HCT116 (cell line): Measurements from ENCODE around the gene PARVB. TPM values are rescaled to one million over a fixed set of nuclear protein-coding genes. Genes with fewer than 3 reads are reported as not detected.

Experiments
- ATAC-seq: fragments of 200-7000 bp; cut with Tn5 transposase; 2 replicates; pipeline ENCODE4 v1.9.1; 2020; ENCODE audit warnings: mild to moderate bottlenecking, moderate library complexity
- BruUV-seq: library from RNA; stranded (reverse); fragments of 400-500 nt; replicated peaks from 2 replicates; lab custom pipeline; 2021; lab: Mats Ljungman, UMichigan
- CTCF ChIA-PET: fragments of 300-600 bp; sonication (Branson Sonifier 250); formaldehyde crosslinking; loops from one replicate; lab custom pipeline; 2021; ENCODE audit warnings: antibody characterized with exemption; lab: Charles Lee
- POLR2A ChIA-PET: fragments of 300-600, 350-600 bp; sonication (Branson Sonifier 250); formaldehyde crosslinking; loops from one replicate; lab custom pipeline; 2021; ENCODE audit warnings: antibody characterized with exemption; lab: Charles Lee
- RAD21 ChIA-PET, 2 experiments: fragments of 300-600 bp; sonication (Branson Sonifier 250); formaldehyde crosslinking; loops; one replicate each; lab custom pipeline; 2023; ENCODE audit warnings: low total read pairs in 2 of 2; ENCODE audit not compliant: uncharacterized antibody in 2 of 2, unreplicated experiment in 2 of 2, low non-redundant PET in 1 of 2; lab: Charles Lee
- DNase-seq: peaks from one replicate; pipeline ENCODE4 v3.0.0-alpha.2; 2010; ENCODE audit warnings: low read depth, low spot score
- H2AFZ ChIP-seq: fragments of 200-600 bp; shearing (Covaris generic), sonication (generic); 2 replicates; pipeline ENCODE4 v1.6.1; 2017; ENCODE audit warnings: low read depth, mixed run types, mixed read lengths, antibody characterized with exemption, low read length; ENCODE audit not compliant: poor library complexity, severe bottlenecking
- H3K27ac ChIP-seq: 2 replicates; pipeline ENCODE4 v1.5.1; 2012; ENCODE audit warnings: low read depth, low read length
- H3K27me3 ChIP-seq: fragments of 200-600 bp; sonication (generic); 2 replicates; pipeline ENCODE4 v1.6.1; 2016; ENCODE audit warnings: mixed run types, low read length, mixed read lengths; ENCODE audit not compliant: insufficient read depth
- H3K36me3 ChIP-seq, 2 experiments: fragments of 200-500 bp in 1 of 2; fragments of 200-600 bp in 1 of 2; sonication (Bioruptor generic) in 1 of 2; sonication (generic) in 1 of 2; 2 replicates each; pipeline versions ENCODE4 v1.5.1 to v1.6.1; 2014 to 2016; ENCODE audit warnings: low read length in 2 of 2, inconsistent platforms in 1 of 2, mixed read lengths in 1 of 2, mixed run types in 1 of 2; ENCODE audit not compliant: insufficient read depth in 2 of 2, control insufficient read depth in 1 of 2
- H3K4me1 ChIP-seq, 2 experiments: fragments of 200-600 bp in 1 of 2; sonication (generic) in 1 of 2; 2 replicates each; pipeline versions ENCODE4 v1.5.1 to v1.6.1; 2012 to 2017; ENCODE audit warnings: low read length in 2 of 2, inconsistent platforms in 1 of 2, mild to moderate bottlenecking in 1 of 2, mixed read lengths in 1 of 2, mixed run types in 1 of 2, moderate library complexity in 1 of 2; ENCODE audit not compliant: insufficient read depth in 2 of 2, control insufficient read depth in 1 of 2
- H3K4me2 ChIP-seq: fragments of 200-600 bp; sonication (generic); 2 replicates; pipeline ENCODE4 v1.6.1; 2017; ENCODE audit warnings: mixed run types, low read length, mixed read lengths
- H3K4me3 ChIP-seq, 2 experiments: fragments of 200-600 bp in 1 of 2; sonication (generic) in 1 of 2; replicated peaks in 1 of 2; 2 replicates each; pipeline ENCODE4 v1.5.1; 2011 to 2016; ENCODE audit warnings: low read length in 2 of 2, control low read depth in 1 of 2, low read depth in 1 of 2, mild to moderate bottlenecking in 1 of 2, mixed read lengths in 1 of 2, mixed run types in 1 of 2
- H3K79me2 ChIP-seq: fragments of 200-600 bp; sonication (generic); 2 replicates; pipeline ENCODE4 v1.6.1; 2017; ENCODE audit warnings: mild to moderate bottlenecking, mixed run types, low read length, moderate library complexity, mixed read lengths; ENCODE audit not compliant: insufficient read depth
- H3K9ac ChIP-seq: fragments of 200-600 bp; sonication (generic); 2 replicates; pipeline ENCODE4 v1.6.1; 2016; ENCODE audit warnings: low read length, mixed read lengths
- H3K9me2 ChIP-seq: fragments of 200-600 bp; sonication (generic), shearing (Covaris generic); 2 replicates; pipeline ENCODE4 v1.6.1; 2017; ENCODE audit warnings: mixed run types, mild to moderate bottlenecking, moderate library complexity; ENCODE audit not compliant: insufficient read depth
- H3K9me3 ChIP-seq, 2 experiments: fragments of 200-500 bp in 1 of 2; fragments of 200-600 bp in 1 of 2; sonication (Bioruptor generic) in 1 of 2; sonication (generic) in 1 of 2; 2 replicates each; pipeline ENCODE4 v1.6.1; 2014 to 2017; ENCODE audit warnings: low read length in 2 of 2, mixed read lengths in 2 of 2, inconsistent platforms in 1 of 2, low read depth in 1 of 2, mild to moderate bottlenecking in 1 of 2, mixed run types in 1 of 2, moderate library complexity in 1 of 2; ENCODE audit not compliant: control insufficient read depth in 1 of 2, insufficient read depth in 1 of 2
- H4K20me1 ChIP-seq: fragments of 200-600 bp; sonication (generic), shearing (Covaris generic); 2 replicates; pipeline ENCODE4 v1.6.1; 2017; ENCODE audit warnings: mixed run types, mild to moderate bottlenecking, moderate library complexity; ENCODE audit not compliant: insufficient read depth
- CBX3 ChIP-seq: IDR thresholded peaks from 2 replicates; pipeline ENCODE4 v1.6.1; 2012; ENCODE audit warnings: low read depth
- EZH2phosphoT487 ChIP-seq: fragments of 200-600 bp; IDR thresholded peaks from 2 replicates; pipeline ENCODE4 v1.6.1; 2018; ENCODE audit warnings: antibody characterized with exemption, borderline replicate concordance
- FOSL1 ChIP-seq: IDR thresholded peaks from 2 replicates; pipeline ENCODE4 v1.6.1; 2012; ENCODE audit warnings: low read depth
- SIN3A ChIP-seq: IDR thresholded peaks from 2 replicates; pipeline ENCODE4 v1.6.1; 2012; ENCODE audit warnings: low read depth
- SP1 ChIP-seq: IDR thresholded peaks from 2 replicates; pipeline ENCODE4 v1.6.1; 2012; ENCODE audit warnings: low read depth
- TCF7L2 ChIP-seq: IDR thresholded peaks from 2 replicates; pipeline ENCODE4 v1.7.0; 2011; ENCODE audit warnings: borderline replicate concordance, inconsistent platforms; ENCODE audit not compliant: insufficient read depth, insufficient read length; ENCODE audit errors: extremely low read depth
- YY1 ChIP-seq: IDR thresholded peaks from 2 replicates; pipeline ENCODE4 v1.6.1; 2011; ENCODE audit warnings: low read length, low read depth, moderate library complexity, mild to moderate bottlenecking; ENCODE audit not compliant: insufficient replicate concordance; ENCODE audit errors: extremely low read depth
- intact Hi-C: fragments of 100-400 bp; cut with micrococcal nuclease; formaldehyde crosslinking; loops from 2 replicates; pipeline ENCODE4 v1.10.0; 2022
- total RNA-seq: library from RNA; stranded (reverse); gene quantifications from one replicate; pipeline ENCODE4 v1.2.1, GENCODE V29; 2021; ENCODE audit not compliant: unreplicated experiment
- TF ChIP-seq, protein P1 (sequence below): IDR thresholded peaks from 2 replicates; pipeline ENCODE4 v1.6.1; 2011; ENCODE audit warnings: mild to moderate bottlenecking, low read length, moderate library complexity; ENCODE audit not compliant: insufficient replicate concordance; ENCODE audit errors: extremely low read depth

The PARVB gene
- total RNA-seq, 1 experiment from 2014 or later, result 21.4 TPM

- H3K4me3 ChIP-seq, result no peak overlapping the region
- no peaks in the 10 kb centered on the region for H3K79me2 ChIP-seq
- intact Hi-C loops, result no loop called here
- no peaks in the 10 kb centered on the region for H3K4me1 ChIP-seq
- H3K9ac ChIP-seq, result no peak overlapping the region
- ChIA-PET POLR2A (no interaction called here), CTCF (no interaction called here), RAD21 (no interaction called here)
- DNase-seq (no peak), ATAC-seq (no peak)
- H3K9me3 ChIP-seq, result no peaks in the 10 kb centered on the region
- H3K4me2 ChIP-seq, result no peak overlapping the region
- no peaks in the 10 kb centered on the region for H3K27me3 ChIP-seq
- no peak overlapping the region for H2AFZ ChIP-seq
- H3K27ac ChIP-seq, result no peak overlapping the region
- no TSS peak for BruUV-seq
- no peaks in the 10 kb centered on the region for H3K9me2 ChIP-seq
- no peaks in the 10 kb centered on the region for H3K36me3 ChIP-seq
- TF ChIP-seq, protein P1, sequence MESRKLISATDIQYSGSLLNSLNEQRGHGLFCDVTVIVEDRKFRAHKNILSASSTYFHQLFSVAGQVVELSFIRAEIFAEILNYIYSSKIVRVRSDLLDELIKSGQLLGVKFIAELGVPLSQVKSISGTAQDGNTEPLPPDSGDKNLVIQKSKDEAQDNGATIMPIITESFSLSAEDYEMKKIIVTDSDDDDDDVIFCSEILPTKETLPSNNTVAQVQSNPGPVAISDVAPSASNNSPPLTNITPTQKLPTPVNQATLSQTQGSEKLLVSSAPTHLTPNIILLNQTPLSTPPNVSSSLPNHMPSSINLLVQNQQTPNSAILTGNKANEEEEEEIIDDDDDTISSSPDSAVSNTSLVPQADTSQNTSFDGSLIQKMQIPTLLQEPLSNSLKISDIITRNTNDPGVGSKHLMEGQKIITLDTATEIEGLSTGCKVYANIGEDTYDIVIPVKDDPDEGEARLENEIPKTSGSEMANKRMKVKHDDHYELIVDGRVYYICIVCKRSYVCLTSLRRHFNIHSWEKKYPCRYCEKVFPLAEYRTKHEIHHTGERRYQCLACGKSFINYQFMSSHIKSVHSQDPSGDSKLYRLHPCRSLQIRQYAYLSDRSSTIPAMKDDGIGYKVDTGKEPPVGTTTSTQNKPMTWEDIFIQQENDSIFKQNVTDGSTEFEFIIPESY, result no peak
- TF ChIP-seq FOSL1, result no peak
- no peaks in the 10 kb centered on the region for H4K20me1 ChIP-seq
These were observed 74.9 kb downstream of the PARVB start for GRCh38 chr22:44098966-44099530.

DNA sequence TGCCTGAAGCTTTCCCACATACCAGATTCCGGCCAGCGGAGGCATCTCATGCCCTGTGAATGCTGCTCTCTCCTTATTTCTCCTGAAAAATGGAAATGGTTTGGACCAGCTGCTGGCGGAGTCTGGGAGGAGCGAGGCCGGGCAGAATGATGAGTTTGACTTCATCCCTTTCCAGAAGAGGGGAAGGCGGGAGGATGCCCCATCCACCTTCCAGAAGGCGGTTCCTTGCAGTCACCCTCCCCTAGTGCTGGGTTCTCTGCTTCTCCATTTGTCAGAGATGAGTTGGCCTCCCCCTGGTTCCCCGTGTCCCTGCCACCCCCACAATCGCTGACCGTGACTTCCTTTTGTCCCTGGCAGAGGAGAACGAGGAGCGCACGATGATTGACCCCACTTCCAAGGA is 75.6 kb downstream of the PARVB start:
- no TSS peak for BruUV-seq
- no peaks in the 10 kb centered on the region for H3K9me3 ChIP-seq
- H3K27me3 ChIP-seq, result no peaks in the 10 kb centered on the region
- H3K4me2 ChIP-seq, result no peak overlapping the region
- H2AFZ ChIP-seq, result no peak overlapping the region
- H3K9me2 ChIP-seq, result no peaks in the 10 kb centered on the region
- intact Hi-C loops, result no loop called here
- DNase-seq (no peak), ATAC-seq (no peak)
- H3K36me3 ChIP-seq, result no peaks in the 10 kb centered on the region
- no peaks in the 10 kb centered on the region for H3K4me1 ChIP-seq
- no peak overlapping the region for H3K27ac ChIP-seq
- RAD21 ChIA-PET, result no interaction called here
- TF ChIP-seq SIN3A (no peak), CBX3 (no peak), TCF7L2 (no peak), SP1 (no peak), YY1 (no peak), EZH2phosphoT487 (no peak)
- POLR2A ChIA-PET, result no interaction called here
- CTCF ChIA-PET, result no interaction called here
- no peak overlapping the region for H3K9ac ChIP-seq
- H3K4me3 ChIP-seq, result no peak overlapping the region
- no peaks in the 10 kb centered on the region for H4K20me1 ChIP-seq
- H3K79me2 ChIP-seq, result no peaks in the 10 kb centered on the region
